Loucy (cell line): ENCODE data around the gene WNT11.

Experiments used
- H2AFZ ChIP-seq: fragments of 200-600 bp; sonication (generic); 2 replicates; pipeline ENCODE4 v1.6.0; 2016; ENCODE audit warnings: antibody characterized with exemption, mild to moderate bottlenecking, low read length, moderate library complexity
- H3F3A ChIP-seq: fragments of 200-600 bp; 2 replicates; pipeline ENCODE4 v1.6.0; 2016; ENCODE audit warnings: antibody characterized with exemption, low read depth, mild to moderate bottlenecking
- H3K27me3 ChIP-seq: fragments of 200-600 bp; sonication (generic); 2 replicates; pipeline ENCODE4 v1.6.1; 2014; ENCODE audit warnings: low read length, mild to moderate bottlenecking; ENCODE audit not compliant: insufficient read depth, poor library complexity, severe bottlenecking
- H3K36me3 ChIP-seq: fragments of 200-600 bp; sonication (generic); 2 replicates; pipeline ENCODE4 v1.6.1; 2016; ENCODE audit warnings: low read length; ENCODE audit not compliant: insufficient read depth
- H3K4me1 ChIP-seq: fragments of 200-600 bp; sonication (generic); 2 replicates; pipeline ENCODE4 v1.5.1; 2014; ENCODE audit warnings: low read length, mild to moderate bottlenecking; ENCODE audit not compliant: insufficient read depth, poor library complexity, severe bottlenecking
- H3K4me2 ChIP-seq: fragments of 200-600 bp; sonication (generic); 2 replicates; pipeline ENCODE4 v1.6.0; 2014; ENCODE audit warnings: antibody characterized with exemption, low read length, low read depth, mild to moderate bottlenecking; ENCODE audit not compliant: poor library complexity, severe bottlenecking
- H3K4me3 ChIP-seq: fragments of 200-600 bp; sonication (generic); 2 replicates; pipeline ENCODE4 v1.5.1; 2014; ENCODE audit warnings: low read length, mild to moderate bottlenecking, mixed read lengths; ENCODE audit not compliant: poor library complexity, severe bottlenecking
- H3K79me2 ChIP-seq: fragments of 200-600 bp; sonication (generic); 2 replicates; pipeline ENCODE4 v1.6.1; 2014; ENCODE audit warnings: low read length; ENCODE audit not compliant: insufficient read depth
- H3K9ac ChIP-seq: fragments of 200-600 bp; sonication (generic); 2 replicates; pipeline ENCODE4 v1.6.0; 2014; ENCODE audit warnings: mild to moderate bottlenecking, low read depth, low read length, moderate library complexity; ENCODE audit not compliant: poor library complexity, severe bottlenecking
- H3K9me2 ChIP-seq: fragments of 200-600 bp; sonication (generic); replicated peaks from 2 replicates; pipeline ENCODE4 v1.6.1; 2016; ENCODE audit warnings: low read depth, low read length, mixed read lengths
- H3K9me3 ChIP-seq: fragments of 200-600 bp; sonication (generic); 2 replicates; pipeline ENCODE4 v1.6.1; 2014; ENCODE audit warnings: mild to moderate bottlenecking, antibody characterized with exemption, low read length, low read depth; ENCODE audit not compliant: insufficient read depth
- H4K20me1 ChIP-seq: fragments of 200-600 bp; sonication (generic); 2 replicates; pipeline ENCODE4 v1.6.0; 2014; ENCODE audit warnings: antibody characterized with exemption, low read length, mild to moderate bottlenecking; ENCODE audit not compliant: insufficient read depth, poor library complexity, severe bottlenecking
- EZH2phosphoT487 ChIP-seq: fragments of 200-600 bp; IDR thresholded peaks from 2 replicates; pipeline ENCODE4 v1.6.1; 2018; ENCODE audit warnings: antibody characterized with exemption, mild to moderate bottlenecking, moderate library complexity, borderline replicate concordance
- TF ChIP-seq, protein P1 (sequence below): fragments of 200-600 bp; sonication (generic); conservative IDR thresholded peaks from 2 replicates; pipeline ENCODE4 v1.5.1; 2014; ENCODE audit warnings: mild to moderate bottlenecking, antibody characterized with exemption, low read length

The WNT11 gene

DNA sequence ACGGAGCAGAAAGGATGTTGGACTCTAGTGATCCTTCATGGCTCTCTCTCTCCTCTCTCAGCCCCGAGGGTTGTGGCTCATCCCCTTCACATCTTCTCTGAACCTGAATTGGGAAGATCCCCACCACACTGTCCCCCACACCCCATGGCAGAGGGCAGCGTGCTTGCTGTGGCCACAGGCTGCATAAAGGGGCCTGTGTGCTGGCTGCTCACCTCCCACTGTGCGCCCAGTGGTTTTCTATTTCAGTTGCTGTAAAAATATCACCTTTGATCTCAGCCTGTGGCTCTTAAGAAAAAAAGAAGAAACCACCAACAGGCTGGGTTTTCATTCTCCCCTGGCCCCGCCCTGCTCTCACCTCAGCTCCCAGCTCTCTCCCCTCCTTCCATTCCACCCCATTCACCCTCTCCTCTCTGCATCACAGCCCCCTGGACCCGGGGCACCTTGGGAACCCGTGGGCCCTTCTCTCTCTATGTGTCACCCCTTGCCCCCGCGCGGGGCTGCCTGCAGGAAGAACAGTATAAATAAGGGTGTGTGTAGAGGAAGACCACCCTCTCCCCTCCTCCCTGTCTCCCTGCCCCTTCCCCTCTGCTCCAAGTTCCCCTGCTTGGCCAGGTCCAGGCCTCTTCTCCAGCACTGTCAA, 25.8 kb upstream of the WNT11 start:
- TF ChIP-seq, protein P1, sequence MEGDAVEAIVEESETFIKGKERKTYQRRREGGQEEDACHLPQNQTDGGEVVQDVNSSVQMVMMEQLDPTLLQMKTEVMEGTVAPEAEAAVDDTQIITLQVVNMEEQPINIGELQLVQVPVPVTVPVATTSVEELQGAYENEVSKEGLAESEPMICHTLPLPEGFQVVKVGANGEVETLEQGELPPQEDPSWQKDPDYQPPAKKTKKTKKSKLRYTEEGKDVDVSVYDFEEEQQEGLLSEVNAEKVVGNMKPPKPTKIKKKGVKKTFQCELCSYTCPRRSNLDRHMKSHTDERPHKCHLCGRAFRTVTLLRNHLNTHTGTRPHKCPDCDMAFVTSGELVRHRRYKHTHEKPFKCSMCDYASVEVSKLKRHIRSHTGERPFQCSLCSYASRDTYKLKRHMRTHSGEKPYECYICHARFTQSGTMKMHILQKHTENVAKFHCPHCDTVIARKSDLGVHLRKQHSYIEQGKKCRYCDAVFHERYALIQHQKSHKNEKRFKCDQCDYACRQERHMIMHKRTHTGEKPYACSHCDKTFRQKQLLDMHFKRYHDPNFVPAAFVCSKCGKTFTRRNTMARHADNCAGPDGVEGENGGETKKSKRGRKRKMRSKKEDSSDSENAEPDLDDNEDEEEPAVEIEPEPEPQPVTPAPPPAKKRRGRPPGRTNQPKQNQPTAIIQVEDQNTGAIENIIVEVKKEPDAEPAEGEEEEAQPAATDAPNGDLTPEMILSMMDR = no peak
- no peak for TF ChIP-seq EZH2phosphoT487
- Histone ChIP-seq H3K9ac (peak overlapping the region; percentile 76), H3K4me2 (peak overlapping the region; percentile 85), H3F3A (peaks cover 7% of the 10 kb centered on the region), H3K4me1 (peaks cover 59% of the 10 kb centered on the region), H3K4me3 (peak overlapping the region; percentile 58), H3K9me2 (no peaks in the 10 kb centered on the region), H2AFZ (peak overlapping the region; percentile 40; the same call in 1 of the 2 replicates), H3K79me2 (no peaks in the 10 kb centered on the region), H4K20me1 (no peaks in the 10 kb centered on the region), H3K36me3 (no peaks in the 10 kb centered on the region), H3K27me3 (no peaks in the 10 kb centered on the region), H3K9me3 (no peaks in the 10 kb centered on the region)

DNA sequence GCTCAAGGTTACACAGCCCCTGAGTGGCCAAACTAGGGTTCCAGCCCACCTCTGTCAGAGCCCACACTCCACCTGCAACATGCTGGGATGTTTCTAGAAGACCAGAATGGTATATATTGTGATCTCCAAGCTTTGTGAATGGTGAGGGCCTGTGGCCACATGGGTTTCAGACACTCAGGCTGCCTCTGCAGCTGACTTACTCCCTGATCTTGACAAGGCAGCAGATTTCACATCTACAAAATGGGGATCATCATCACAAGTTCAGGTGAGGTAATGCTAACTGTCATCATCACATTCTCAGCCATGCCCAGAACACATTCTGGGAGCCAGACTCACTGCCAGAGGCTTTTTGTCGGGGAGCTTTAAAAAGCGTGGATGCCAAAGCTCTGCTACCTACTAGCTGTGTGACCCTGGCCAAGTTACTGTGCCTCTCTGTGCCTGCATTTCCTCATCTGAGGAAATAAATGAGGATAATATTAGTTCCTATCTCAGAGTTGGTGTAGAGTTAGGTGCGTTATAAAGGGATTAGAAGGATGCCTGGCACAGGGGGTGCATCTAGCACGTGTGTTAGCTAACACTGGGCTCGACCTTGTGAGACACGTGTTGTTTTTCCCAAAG, 24.9 kb upstream of the WNT11 start:
- H3K9ac ChIP-seq = peak overlapping the region; percentile 76
- TF ChIP-seq, protein P1 = no peak
- TF ChIP-seq EZH2phosphoT487 = no peak
- H3K9me3 ChIP-seq = no peaks in the 10 kb centered on the region
- H3K27me3 ChIP-seq = no peaks in the 10 kb centered on the region
- peaks cover 52% of the 10 kb centered on the region for H3K4me1 ChIP-seq
- H3K9me2 ChIP-seq = no peaks in the 10 kb centered on the region
- peak overlapping the region; percentile 85 for H3K4me2 ChIP-seq
- no peaks in the 10 kb centered on the region for H3K79me2 ChIP-seq
- H3K4me3 ChIP-seq = peak overlapping the region; percentile 58
- peaks cover 7% of the 10 kb centered on the region for H3F3A ChIP-seq
- no peaks in the 10 kb centered on the region for H3K36me3 ChIP-seq
- no peak overlapping the region for H2AFZ ChIP-seq
- no peaks in the 10 kb centered on the region for H4K20me1 ChIP-seq

DNA sequence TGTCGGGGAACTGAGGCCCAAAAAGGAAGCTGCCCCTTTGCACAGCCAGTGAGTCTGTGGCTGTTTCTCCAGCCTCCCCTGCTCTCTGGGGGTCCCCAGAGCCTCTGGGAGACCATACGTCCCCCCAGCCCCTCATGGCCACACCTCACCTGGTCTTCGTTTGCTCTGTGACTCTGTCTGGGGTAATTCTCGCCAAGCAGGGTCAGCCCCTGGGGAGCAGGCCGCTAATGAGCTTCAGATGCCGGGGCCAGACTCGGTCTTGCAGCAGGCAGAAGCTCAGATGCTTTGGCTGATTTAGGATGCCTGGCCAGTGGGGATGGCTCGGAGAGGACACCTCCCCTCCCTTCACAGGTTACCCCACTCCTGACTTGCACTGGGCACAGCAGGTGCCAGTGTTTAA, 24.1 kb upstream of the WNT11 start:
- no peak overlapping the region for H3K4me3 ChIP-seq
- peaks cover 5% of the 10 kb centered on the region for H3F3A ChIP-seq
- H3K9me3 ChIP-seq = no peaks in the 10 kb centered on the region
- H3K4me2 ChIP-seq = peak overlapping the region; percentile 10
- H4K20me1 ChIP-seq = no peaks in the 10 kb centered on the region
- no peaks in the 10 kb centered on the region for H3K36me3 ChIP-seq
- H3K4me1 ChIP-seq = peaks cover 52% of the 10 kb centered on the region
- no peak overlapping the region for H2AFZ ChIP-seq
- H3K9me2 ChIP-seq = no peaks in the 10 kb centered on the region
- TF ChIP-seq EZH2phosphoT487 = no peak
- H3K27me3 ChIP-seq = no peaks in the 10 kb centered on the region
- peak overlapping the region; percentile 76 for H3K9ac ChIP-seq
- H3K79me2 ChIP-seq = no peaks in the 10 kb centered on the region
